ENCODE results near the gene TCF25.

Gene TCF25

DNA sequence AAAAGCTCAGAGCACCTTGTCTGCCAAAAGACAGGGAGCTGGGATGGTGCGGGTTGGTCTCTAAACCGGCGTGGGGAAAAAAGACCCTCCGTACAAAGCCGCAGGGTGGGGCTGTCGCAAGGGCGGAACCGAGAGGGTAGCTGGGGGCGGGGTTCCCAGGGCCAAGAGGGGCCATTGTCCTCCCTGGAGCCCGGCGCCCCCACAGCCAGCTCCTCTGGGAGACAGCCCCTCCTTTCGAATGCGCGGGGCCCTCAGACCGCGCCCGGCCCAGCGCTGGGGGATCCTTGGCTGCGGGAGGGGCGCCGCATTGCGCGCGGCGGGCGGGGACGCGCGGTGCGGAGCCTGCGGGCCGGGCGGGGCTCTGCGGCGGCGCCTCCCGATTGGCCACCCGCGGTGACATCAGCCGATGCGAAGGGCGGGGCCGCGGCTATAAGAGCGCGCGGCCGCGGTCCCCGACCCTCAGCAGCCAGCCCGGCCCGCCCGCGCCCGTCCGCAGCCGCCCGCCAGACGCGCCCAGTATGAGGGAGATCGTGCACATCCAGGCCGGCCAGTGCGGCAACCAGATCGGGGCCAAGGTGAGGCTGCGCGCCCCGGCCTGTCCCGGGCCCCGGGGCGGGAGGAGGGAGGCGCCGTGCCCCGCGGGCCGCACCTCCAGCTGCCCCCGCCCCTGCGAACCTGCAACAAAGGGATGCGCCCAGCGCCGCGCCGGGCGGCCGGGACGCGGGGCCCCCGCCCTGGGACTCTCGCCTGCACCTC, 49.7 kb downstream of the TCF25 start, which contains the start of gene TUBB3:
TUBB3 (plus strand) TSS at position 459 of the 756 bp plus-strand sequence; CDS start at position 519, 60 bp downstream.
- TF ChIP-seq ZFX (IDR thresholded peaks at IDR 0.05): 0 out of 2 replicates have a peak, but pooled peaks have one; percentile 20
- TF ChIP-seq CTCF (conservative IDR thresholded peaks at IDR 0.05): no peak
- H3K27ac ChIP-seq: peak within 1 kb of the TSS; percentile 40; the same call in 1 of the 2 replicates

GRCh38 chr16:89923640-89924296, 50.4 kb downstream of the TCF25 start:
- TF ChIP-seq CTCF (conservative IDR thresholded peaks at IDR 0.05) (no peak), ZFX (IDR thresholded peaks at IDR 0.05) (no peak)
- H3K27ac ChIP-seq: peak overlapping the region; percentile 40; the same call in 1 of the 2 replicates

DNA sequence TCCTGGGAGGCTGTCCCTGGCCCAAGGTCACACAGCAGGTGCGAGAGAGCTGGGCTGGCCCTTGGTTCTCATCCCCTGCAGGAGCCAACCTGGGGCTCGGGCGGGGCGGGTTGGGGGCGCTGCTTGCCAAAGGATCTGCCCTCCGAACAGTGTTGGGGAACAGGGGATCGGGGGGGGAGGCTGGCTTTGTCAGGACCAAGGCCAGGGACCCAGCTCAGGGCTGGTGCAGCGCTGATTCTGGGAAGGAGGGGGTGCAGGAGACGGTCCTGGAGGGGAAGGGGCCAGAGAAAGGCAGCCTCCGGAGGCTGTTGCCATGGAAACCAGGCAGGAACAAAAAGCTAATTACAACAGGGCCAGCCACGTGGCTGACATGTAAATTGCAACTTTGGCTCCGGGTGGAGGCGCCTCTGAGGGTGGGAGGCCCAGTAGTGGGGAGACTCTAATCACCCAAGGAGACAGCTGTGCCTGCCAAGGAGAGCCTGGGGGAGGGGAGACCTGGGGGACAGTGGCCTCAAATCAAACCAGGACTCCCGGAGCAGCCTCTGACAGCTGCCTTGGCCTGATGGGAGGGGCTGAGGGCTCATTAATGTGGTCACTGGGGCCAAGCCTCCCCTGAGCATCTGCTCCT, 51.0 kb downstream of the TCF25 start:
- no peak overlapping the region for H3K27ac ChIP-seq
- TF ChIP-seq ZFX (IDR thresholded peaks at IDR 0.05) (no peak), CTCF (conservative IDR thresholded peaks at IDR 0.05) (no peak)

DNA sequence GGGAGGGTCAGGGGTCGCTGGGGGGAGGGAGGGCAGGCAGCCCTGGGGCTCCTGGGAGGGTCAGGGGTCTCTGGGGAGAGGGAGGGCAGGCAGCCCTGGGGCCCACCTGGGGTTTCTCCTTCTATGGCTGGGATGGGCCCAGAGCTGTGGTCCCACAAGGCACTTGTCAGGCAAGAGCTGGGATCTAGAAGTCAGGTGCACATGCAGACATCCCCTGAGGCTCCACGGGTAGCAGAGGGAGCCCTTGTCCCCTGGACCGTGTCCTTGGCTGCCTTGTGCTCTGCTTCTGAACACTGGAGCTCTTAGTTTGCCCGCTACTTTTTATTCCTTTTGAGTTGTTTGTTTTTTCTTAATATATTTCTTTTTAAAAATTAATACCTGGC, 51.5 kb downstream of the TCF25 start:
- H3K27ac ChIP-seq: no peak overlapping the region

DNA sequence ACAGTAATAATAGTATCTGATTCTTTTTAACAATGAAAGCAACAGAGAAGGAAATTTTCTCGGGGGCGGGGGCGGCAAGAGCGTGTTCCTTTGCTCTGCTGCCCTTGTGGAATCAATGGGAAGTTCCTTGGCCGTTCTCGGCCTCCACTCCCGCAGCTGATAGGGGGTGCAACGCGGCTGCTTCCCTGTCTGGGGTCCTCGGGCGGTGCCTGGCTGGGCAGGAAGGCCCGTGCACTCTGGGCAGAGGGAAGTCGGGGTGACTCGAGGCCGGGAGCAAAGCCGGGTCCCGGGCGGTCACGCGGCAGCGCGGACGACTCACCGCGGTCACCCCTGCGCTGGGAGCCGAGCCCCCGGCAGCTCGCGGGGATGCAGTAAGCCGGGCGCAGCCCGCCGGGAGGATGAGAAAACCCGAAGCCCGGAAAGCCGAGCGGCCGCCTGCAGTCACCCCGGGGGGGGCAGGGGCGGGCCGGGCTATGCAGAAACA, 52.2 kb downstream of the TCF25 start:
- TF ChIP-seq ZFX (IDR thresholded peaks at IDR 0.05) (no peak), CTCF (conservative IDR thresholded peaks at IDR 0.05) (no peak)

More for the DNA sequence above, 51.5 kb downstream of the TCF25 start:
- TF ChIP-seq CTCF (conservative IDR thresholded peaks at IDR 0.05): no peak
- TF ChIP-seq ZFX (IDR thresholded peaks at IDR 0.05): no peak

DNA sequence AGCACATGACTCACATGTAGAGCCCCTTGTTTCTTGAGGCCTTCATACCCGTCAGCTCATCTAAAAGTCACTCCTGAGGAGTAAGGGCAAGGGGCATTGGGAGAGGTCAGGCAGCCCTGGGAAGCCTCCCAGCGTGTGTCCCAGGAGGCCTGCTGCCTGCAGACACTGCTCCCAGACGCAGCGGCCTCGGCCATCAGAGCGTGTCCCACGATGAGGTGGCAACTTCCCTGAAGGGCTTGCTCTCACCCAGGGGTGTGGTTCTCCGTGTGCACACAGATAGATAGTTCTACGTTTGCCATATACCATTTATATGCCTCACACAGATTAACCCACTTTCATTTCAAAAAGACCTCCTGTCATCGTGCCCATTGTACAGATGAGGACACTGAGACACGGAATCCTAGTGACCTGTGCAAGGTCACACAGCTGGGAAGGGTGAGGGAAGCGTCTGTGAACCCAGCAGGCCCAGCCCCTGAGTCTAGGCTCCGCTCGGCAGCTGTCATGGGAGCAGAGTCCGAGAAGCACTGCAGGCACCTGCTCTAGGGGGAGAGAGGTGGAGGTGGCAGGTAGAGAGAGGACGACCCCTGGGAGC, 58.0 kb downstream of the TCF25 start:
- TF ChIP-seq CTCF (conservative IDR thresholded peaks at IDR 0.05) (no peak), ZFX (IDR thresholded peaks at IDR 0.05) (no peak)
- no peak overlapping the region for H3K27ac ChIP-seq

More for the DNA sequence above, 52.2 kb downstream of the TCF25 start:
- H3K27ac ChIP-seq: no peak overlapping the region

Measured in C4-2B (cell line).